AG04449 (cell line): ENCODE measurements around the gene RYR1.

Experiments
- CTCF ChIA-PET: fragments of 350-600 bp; formaldehyde crosslinking; extraction: SDS; loops from one replicate; lab custom pipeline; 2021; ENCODE audit warnings: antibody characterized with exemption; lab: Yijun Ruan, JAX
- POLR2A ChIA-PET: fragments of 400-600, 350-600 bp; formaldehyde crosslinking; extraction: SDS; loops from one replicate; lab custom pipeline; 2020; ENCODE audit warnings: antibody characterized with exemption, inconsistent platforms; lab: Yijun Ruan, JAX
- DNase-seq: peaks from one replicate; pipeline ENCODE4 v3.0.0-alpha.2; 2010; ENCODE audit warnings: low read depth, low spot score
- H3K4me3 ChIP-seq: 2 replicates; pipeline ENCODE4 v1.5.1; 2011; ENCODE audit warnings: low read depth, mild to moderate bottlenecking, control low read depth, low read length
- TF ChIP-seq, protein P1 (sequence below): IDR thresholded peaks from one replicate; pipeline ENCODE4 v1.5.1; 2011; ENCODE audit warnings: mild to moderate bottlenecking, moderate library complexity, low read length, control low read depth, inconsistent platforms; ENCODE audit not compliant: insufficient read depth; ENCODE audit errors: missing control alignments

Gene RYR1

GRCh38 chr19:38457202-38457601, 23.7 kb downstream of the RYR1 start:
- TF ChIP-seq, protein P1, sequence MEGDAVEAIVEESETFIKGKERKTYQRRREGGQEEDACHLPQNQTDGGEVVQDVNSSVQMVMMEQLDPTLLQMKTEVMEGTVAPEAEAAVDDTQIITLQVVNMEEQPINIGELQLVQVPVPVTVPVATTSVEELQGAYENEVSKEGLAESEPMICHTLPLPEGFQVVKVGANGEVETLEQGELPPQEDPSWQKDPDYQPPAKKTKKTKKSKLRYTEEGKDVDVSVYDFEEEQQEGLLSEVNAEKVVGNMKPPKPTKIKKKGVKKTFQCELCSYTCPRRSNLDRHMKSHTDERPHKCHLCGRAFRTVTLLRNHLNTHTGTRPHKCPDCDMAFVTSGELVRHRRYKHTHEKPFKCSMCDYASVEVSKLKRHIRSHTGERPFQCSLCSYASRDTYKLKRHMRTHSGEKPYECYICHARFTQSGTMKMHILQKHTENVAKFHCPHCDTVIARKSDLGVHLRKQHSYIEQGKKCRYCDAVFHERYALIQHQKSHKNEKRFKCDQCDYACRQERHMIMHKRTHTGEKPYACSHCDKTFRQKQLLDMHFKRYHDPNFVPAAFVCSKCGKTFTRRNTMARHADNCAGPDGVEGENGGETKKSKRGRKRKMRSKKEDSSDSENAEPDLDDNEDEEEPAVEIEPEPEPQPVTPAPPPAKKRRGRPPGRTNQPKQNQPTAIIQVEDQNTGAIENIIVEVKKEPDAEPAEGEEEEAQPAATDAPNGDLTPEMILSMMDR, result no peak
- no peak overlapping the region for H3K4me3 ChIP-seq
- DNase-seq, result no peak
- ChIA-PET POLR2A (no interaction called here), CTCF (no interaction called here)

- TF ChIP-seq, protein P1, result no peak
- CTCF ChIA-PET, result no interaction called here
- POLR2A ChIA-PET, result no interaction called here
- no peak for DNase-seq
- H3K4me3 ChIP-seq, result no peak overlapping the region
Observed at GRCh38 chr19:38457690-38458405, 24.4 kb downstream of the RYR1 start.

DNA sequence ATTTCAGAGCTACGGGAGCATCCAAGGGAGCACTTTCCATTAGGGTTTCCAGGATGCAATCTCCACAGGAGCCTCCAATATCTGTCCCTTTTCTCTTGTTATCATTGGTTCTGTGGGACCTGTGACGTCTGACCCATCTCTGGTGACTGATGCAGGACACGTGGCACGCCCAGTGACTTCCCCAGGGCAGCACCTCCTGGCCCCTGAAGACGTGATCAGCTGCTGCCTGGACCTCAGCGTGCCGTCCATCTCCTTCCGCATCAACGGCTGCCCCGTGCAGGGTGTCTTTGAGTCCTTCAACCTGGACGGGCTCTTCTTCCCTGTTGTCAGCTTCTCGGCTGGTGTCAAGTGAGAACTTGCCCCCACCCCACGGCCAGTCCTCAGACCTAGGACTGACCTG, 25.5 kb downstream of the RYR1 start:
- CTCF ChIA-PET, result no interaction called here
- POLR2A ChIA-PET, result no interaction called here
- DNase-seq, result no peak
- no peak overlapping the region for H3K4me3 ChIP-seq
- TF ChIP-seq, protein P1, result no peak

DNA sequence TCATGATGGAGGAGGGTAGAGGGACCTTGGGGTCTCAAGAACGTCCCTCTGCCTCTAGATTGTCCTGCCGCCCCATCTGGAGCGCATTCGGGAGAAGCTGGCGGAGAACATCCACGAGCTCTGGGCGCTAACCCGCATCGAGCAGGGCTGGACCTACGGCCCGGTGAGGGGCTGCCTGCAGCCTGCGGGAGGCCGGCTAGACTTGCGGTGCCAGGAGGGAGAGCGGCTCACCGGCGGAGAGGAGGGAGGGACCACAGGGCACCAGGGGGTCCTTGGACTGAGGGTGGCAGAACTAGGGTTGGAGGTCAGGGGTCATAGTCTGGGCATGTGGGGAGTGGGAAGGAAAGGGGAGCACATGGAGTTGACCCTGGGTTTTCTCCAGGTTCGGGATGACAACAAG, 29.9 kb downstream of the RYR1 start:
- CTCF ChIA-PET, result no interaction called here
- DNase-seq, result no peak
- POLR2A ChIA-PET, result no interaction called here
- H3K4me3 ChIP-seq, result no peak overlapping the region
- TF ChIP-seq, protein P1, result no peak

DNA sequence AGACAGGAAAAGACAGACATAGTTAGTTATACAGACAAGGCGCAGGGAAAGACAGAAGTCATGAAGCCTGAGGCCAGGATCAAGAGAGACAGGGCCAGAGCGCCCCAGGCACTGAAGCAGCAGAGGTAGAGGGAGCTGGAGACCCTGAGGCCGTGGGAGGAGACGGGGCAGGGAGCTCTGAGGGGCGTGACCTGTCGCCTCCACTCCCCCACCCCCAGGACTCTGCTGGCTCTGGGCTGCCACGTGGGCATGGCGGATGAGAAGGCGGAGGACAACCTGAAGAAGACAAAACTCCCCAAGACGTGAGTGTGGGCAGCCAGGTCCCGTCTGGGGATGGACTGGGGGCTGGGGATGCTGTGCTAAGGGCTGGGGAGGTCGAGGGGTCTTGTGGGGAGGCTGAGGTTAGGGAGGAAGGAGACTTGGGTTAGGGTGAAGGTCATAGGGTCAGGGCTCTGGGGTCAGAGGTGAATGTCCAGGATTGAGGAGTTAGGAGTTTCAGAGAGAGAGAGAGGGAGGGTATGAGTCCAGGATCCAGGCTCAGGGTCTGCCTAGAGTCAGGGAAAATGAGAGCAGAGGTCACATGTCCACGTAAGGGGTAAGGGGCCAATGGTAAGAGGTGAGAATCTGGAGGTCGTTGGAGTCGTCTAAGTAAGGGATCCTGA, 31.1 kb downstream of the RYR1 start:
- DNase-seq, result no peak
- CTCF ChIA-PET, result no interaction called here
- POLR2A ChIA-PET, result no interaction called here
- no peak overlapping the region for H3K4me3 ChIP-seq
- TF ChIP-seq, protein P1, result no peak

GRCh38 chr19:38466050-38466449, 32.6 kb downstream of the RYR1 start:
- H3K4me3 ChIP-seq, result no peak overlapping the region
- POLR2A ChIA-PET, result no interaction called here
- TF ChIP-seq, protein P1, result no peak
- CTCF ChIA-PET, result no interaction called here
- DNase-seq, result no peak
